ENCODE results near the gene PCNX3.

Gene PCNX3

DNA sequence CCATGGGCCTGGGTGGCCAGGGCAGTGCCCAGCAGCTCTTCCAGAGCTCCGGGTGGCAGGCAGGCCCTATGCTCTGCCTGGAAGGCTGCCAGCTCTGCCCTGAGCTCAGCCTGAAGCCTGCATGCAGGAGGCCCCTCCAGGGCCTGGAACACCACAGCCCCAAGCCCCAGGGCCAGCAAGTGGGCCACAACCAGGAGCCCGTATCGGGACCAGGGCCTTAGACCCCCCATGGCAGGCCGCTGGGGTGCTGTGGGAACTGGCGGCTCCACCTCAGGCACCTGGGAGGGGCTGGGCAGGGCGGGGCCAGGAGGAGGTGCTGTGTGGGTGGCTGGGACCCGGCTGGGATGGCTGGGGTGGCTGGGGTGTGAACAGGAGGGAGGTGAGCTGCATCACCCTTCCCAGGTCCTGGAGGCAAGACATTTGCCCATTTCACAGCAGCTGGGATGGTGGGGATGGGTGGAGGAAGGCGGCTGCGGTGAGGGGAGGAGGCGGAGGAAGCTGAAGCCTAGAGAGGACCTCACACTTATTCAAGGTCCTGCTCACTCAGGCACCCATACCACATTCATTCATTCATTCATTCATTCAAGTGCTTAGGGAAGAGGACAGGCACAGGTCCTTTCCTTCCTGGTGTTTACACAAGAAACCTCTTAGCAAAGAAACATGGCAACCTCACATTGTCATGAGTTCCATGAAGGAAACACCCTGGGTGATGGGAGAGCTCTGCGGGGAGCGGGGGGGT is 19.9 kb upstream of the PCNX3 start, which contains the start of gene KCNK7:
TSS of gene KCNK7 (minus strand) at position 258 of the 739 bp plus-strand sequence. CDS start at position 230, 28 bp downstream.
- DNase-seq (ENCODE audit: extremely low spot score, insufficient read length, low read depth) (no peak), FAIRE-seq (no peak)

DNA sequence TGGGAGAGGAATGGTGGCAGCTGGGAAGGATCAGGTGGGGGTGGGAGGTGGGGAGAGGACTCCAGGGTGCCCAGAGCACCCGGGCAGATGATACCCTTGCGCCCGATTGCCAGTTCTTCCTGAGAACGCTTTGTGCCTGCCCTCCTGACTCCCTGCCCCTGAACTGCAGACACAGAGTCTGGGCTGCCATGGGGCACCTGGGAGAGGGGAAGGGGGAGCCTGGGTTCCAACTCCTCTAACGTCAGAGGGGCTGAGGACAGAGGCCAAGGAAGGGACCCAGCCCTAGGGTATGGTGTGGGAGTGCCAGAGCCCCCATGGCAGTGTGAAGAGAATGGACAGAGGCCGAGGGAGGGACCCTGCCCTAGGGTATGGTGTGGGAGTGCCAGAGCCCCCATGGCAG is 19.1 kb upstream of the PCNX3 start:
- no peak for FAIRE-seq
- no peak for DNase-seq (ENCODE audit: extremely low spot score, insufficient read length, low read depth)

DNA sequence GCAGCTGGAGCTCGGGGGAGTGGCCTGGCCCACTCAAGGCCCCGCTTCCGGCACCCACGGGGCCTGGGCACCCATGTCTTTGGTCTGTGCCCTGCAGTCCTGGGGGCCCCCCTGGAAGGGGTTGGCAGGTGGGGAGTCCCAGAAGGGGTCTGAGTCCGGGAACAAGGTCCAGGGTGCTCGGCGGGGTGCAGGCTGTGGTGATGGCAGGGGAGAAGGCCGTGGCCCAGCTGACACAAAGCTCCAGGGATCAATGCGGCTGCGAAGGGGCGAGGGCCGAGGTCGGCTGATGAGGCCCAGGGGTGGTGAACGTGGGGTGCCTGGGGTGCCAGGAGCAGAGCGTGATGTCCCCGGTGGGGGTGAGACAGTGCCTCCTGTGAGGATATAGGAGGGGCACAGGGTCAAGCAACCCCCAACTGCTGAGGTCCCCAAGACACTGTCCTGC is 17.3 kb upstream of the PCNX3 start:
- FAIRE-seq (no peak), DNase-seq (ENCODE audit: extremely low spot score, insufficient read length, low read depth) (no peak)

DNA sequence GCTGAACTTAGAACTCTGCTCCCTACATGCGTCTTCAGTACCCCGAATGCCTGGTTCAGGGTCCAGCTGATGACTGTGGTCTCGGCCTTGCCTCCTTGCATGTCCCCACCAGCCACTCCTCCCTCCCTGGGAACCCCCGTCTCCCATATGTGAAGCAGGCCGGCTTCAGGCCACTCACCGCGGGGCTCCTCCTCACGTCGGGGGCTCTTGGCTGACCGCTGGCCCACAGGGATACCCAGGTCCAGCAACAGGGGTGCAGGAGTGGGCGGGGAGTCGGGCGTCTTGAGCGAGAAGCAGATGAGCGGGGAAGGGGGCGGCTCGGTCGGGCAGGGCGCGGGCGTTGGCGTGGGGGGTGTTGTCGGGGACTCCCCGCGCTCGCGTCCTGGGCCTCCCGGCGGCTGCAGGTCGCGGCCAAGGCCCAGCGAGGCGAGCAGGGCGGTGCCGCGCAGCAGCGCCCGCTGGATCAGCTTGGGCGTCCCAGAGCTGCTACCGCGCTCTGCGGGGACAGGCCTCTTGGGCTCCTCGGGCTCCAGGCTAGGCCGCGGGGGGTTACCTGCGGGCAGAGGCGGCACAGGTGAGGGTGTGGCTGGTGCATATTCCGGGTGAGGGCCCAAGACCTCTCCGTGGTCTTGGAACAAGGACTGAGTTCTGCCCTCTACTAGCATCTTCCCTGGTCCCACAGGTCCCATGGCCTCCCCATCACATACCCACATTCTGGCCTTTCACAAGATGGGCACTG is 16.2 kb upstream of the PCNX3 start:
- DNase-seq (ENCODE audit: extremely low spot score, insufficient read length, low read depth) (no peak), FAIRE-seq (no peak)

DNA sequence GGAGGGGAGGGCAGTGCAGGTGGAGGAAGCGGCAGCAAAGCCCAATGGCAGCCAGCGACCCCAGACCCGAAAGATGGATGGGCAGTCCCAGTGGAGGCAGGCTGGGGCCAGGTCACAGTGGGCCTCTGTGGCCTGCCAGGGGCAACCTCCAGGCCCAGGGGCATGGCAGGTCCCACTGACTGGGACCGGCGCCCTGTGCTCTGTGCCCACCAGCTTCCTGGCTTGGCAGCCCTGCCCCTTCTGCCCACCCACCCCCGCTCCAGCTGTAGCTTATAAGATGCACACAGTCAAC is 15.7 kb upstream of the PCNX3 start:
- FAIRE-seq (no peak), DNase-seq (ENCODE audit: extremely low spot score, insufficient read length, low read depth) (no peak)

- FAIRE-seq (no peak), DNase-seq (ENCODE audit: extremely low spot score, insufficient read length, low read depth) (no peak)
These were observed 11.3 kb upstream of the PCNX3 start for GRCh38 chr11:65604258-65604657.

DNA sequence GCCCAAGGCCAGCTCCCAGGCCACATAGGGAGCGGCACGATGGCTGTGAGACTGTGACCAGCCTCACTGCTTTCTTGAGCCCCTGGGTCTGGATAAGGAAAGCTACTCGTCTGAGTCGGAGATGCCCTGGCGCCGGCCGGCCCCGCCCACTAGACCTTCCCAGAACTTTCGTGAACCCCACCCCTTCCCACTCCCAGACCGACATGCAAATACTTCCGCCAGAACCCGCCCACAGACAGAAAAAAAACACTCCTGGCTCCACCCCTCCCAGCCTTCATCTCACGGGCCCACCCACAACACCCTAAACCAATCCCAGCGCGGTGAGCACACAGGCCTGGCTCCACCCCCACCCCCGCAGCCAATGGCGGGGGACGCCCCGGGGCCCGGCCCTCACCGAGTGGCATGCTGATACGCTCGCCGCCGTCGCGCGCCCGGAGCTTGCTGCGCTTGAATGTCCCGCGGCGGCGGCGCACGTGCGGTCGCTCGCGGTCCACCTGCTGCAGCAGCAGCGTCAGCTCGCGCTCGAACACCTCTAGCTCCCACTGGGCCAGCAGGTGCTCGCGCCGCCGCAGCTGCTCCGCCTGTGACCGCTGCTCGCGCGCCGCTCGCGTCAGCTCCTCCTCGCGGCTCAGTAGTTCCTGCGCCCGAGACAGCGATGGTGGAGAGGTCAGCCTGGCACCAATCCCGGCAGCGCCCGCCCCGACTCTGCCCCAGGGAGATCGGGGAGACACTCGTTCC is 8.5 kb upstream of the PCNX3 start:
- DNase-seq (ENCODE audit: extremely low spot score, insufficient read length, low read depth) (no peak), FAIRE-seq (no peak)

DNA sequence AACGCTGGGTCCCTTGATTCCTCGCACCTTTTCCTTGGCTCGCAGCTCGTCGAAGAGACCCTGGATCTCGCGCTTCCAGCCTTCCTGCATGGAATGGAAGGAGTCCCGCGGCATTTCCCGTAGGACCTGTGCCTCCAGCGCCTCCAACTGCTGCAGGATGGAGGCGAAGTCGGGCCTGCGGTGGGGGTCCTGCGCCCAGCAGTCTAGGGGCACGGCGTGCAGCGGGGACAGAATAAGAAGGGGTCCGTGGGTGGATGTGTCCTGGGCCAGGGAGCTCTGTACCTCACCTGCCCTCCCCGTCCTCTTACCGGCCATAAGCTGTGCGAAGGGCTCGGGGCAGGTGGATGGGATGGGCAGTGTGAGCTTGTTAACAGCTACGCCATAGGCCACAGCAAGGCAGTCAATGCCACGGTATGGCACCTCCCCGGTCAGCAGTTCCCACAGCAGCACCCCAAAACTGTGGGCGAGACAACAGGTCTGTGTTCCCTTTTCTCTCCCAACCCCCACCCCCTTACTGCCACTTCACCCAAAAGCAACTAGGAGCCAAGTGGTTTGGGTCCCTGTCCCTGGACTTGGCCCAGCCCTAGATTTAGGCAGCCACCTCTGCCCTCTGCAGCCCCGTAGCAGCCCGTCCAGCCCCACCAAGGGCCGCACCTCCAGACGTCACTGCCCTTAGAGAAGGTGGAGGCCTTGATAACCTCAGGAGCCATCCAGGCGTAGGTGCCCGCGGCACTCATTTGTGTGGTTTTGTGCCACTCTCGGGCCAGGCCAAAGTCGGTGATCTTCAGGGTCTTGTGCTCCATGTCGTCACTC is 7.8 kb upstream of the PCNX3 start:
- DNase-seq (ENCODE audit: extremely low spot score, insufficient read length, low read depth) (no peak), FAIRE-seq (no peak)

- FAIRE-seq: no peak
- no peak for DNase-seq (ENCODE audit: extremely low spot score, insufficient read length, low read depth)
These were observed 6.3 kb upstream of the PCNX3 start for GRCh38 chr11:65609229-65609628.

- no peak for FAIRE-seq
- no peak for DNase-seq (ENCODE audit: extremely low spot score, insufficient read length, low read depth)
These were observed 5.9 kb upstream of the PCNX3 start for GRCh38 chr11:65609665-65610064.

DNA sequence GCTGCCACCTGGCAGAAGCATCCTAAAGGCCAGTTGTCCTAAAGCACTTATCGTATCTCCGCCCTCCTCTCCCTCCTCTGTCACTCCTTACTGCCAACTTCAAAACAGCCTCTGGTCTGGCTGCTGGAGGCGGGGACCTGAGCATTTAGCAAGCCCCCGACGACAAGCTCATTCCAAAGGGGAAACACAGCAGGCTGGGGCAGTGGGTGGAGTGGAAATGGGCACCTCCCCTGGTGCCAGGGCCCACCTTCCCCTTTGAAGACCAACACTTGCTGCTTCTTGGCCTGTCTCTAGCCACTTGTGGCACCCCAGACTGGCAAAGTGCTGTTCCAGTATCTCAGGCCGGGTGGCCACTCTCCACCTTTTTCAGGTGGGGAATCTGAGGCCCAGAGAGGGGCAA is 5.2 kb upstream of the PCNX3 start:
- DNase-seq (ENCODE audit: extremely low spot score, insufficient read length, low read depth) (no peak), FAIRE-seq (no peak)

GRCh38 chr11:65611028-65611757 is 4.4 kb upstream of the PCNX3 start:
- DNase-seq (ENCODE audit: extremely low spot score, insufficient read length, low read depth) (no peak), FAIRE-seq (no peak)

GRCh38 chr11:65611758-65612603 is 3.6 kb upstream of the PCNX3 start:
- FAIRE-seq: no peak
- no peak for DNase-seq (ENCODE audit: extremely low spot score, insufficient read length, low read depth)

GRCh38 chr11:65612691-65613090 is 2.9 kb upstream of the PCNX3 start:
- FAIRE-seq: no peak
- no peak for DNase-seq (ENCODE audit: extremely low spot score, insufficient read length, low read depth)

DNA sequence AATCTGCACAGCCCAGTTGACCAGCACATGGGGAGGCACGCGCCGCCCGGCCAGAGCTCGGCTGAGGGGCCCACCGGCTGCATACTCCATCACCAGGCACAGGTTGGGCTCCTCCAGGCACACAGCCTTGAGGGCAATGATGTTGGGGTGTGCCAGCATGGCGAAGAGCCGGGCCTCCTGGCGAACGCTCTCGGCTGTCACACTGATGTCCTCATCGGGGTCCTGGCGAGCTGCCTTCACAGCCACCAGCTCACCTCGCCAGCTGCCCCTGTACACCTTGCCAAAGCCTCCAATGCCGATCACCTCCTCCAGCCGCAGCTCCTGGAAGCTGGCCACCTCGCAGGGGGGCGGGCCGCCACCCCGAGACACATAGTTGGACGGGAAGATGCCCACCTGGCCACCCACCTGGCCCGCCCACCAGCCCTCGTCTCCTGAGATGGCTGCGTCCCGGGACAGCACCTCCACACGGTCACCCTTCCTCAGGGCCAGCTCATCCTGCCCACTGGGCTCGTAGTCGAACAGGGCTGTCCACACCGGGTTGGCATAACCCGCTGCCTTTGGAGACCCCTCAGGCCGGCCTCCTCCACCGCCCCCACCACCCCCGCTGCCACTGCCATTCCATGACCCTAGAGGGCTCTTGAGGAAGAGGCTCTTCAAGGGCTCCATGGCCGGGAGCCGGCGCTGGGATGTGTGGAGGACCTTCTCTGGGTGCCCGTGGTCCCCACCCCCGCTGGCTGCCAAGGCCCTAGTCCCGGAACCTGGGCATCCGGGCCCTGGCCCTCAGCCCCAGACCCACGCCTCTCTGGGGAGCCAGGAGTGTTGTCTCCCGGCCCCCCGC is 2.3 kb upstream of the PCNX3 start:
- FAIRE-seq: no peak
- DNase-seq (ENCODE audit: extremely low spot score, insufficient read length, low read depth): no peak

DNA sequence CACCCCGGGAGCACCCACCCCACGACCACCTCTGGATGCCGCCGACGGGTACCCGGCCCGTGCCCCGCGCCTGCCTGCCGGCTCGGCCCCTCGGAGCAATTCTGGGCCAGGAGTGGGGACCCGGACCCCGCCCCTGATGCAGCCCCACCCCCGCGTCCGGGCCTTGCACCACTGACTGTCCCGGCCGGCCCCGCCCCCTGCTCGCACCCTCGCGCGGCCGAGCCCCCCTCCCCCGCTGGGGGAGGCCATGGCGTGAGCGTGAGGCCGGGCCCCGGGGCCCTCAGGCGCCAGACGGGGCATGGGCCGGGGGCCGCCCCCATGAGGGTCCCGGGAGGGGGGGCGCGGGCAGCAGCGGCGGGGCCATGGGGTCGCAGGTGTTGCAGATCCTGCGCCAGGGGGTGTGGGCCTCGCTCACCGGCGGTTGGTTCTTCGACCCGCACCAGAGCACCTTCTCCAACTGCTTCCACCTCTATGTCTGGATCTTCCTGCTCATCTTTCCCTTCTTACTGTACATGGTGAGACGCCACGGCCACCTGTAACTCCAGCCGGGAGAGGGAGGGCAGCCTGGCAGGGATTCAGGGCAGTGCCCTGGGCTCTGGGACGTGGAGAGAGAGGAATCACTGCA is 486 bp downstream of the PCNX3 start:
- DNase-seq (ENCODE audit: extremely low spot score, insufficient read length, low read depth) (no peak), FAIRE-seq (no peak)

GRCh38 chr11:65616575-65617001 is 1.0 kb downstream of the PCNX3 start:
- FAIRE-seq: no peak
- DNase-seq (ENCODE audit: extremely low spot score, insufficient read length, low read depth): no peak

Measured in GM18507 (cell line).